Mesodermal cell (in vitro differentiated cells): ENCODE measurements around the gene KLK10.

Source experiments
- H3K27ac ChIP-seq: 2 replicates; pipeline ENCODE4 v1.7.0; 2013; ENCODE audit warnings: mild to moderate bottlenecking, low read depth, low read length, moderate library complexity; ENCODE audit not compliant: severe bottlenecking
- H3K36me3 ChIP-seq: 2 replicates; pipeline ENCODE4 v1.7.1; 2013; ENCODE audit warnings: mild to moderate bottlenecking, low read length, moderate library complexity; ENCODE audit not compliant: control insufficient read depth, insufficient read depth
- H3K4me1 ChIP-seq: one replicate; pipeline ENCODE4 v1.7.1; 2013; ENCODE audit warnings: mild to moderate bottlenecking, low read length; ENCODE audit not compliant: insufficient read depth, control insufficient read depth, poor library complexity, severe bottlenecking
- H3K4me3 ChIP-seq: 2 replicates; pipeline ENCODE4 v1.7.0; 2013; ENCODE audit warnings: low read length, control low read depth, mild to moderate bottlenecking; ENCODE audit not compliant: insufficient read depth, poor library complexity, severe bottlenecking; ENCODE audit errors: extremely low read depth
- H3K9me3 ChIP-seq: 2 replicates; pipeline ENCODE4 v1.7.1; 2013; ENCODE audit warnings: mild to moderate bottlenecking, low read length, moderate library complexity; ENCODE audit not compliant: control insufficient read depth
- WGBS, 2 experiments: methylation state at CpG; one replicate each; pipeline ENCODE4 v1.1.5; 2013; ENCODE audit warnings: missing lambda C conversion rate in 2 of 2; ENCODE audit not compliant: insufficient coverage in 2 of 2; 5-methylcytosine and 5-hydroxymethylcytosine counted together

The KLK10 gene

DNA sequence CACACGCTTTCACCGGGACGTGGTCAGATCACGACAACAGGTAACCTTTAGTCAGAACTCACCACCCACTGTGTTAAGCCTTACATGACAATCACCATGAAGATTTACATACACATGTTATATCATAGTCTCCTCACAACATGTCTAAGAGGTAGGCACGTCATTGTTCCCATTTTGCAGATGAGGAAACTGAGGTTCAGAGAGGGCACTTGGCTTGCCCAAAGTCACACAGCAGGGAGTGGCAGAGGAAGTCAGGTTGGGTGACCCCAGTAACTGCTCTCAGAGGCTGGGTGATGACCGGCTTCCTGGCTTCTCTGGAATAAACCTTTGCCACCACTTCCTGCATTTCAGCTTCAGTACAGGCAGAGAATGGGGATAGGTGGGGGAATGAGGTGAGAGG lies 5.3 kb downstream of the KLK10 start:
- no peaks in the 10 kb centered on the region for H3K9me3 ChIP-seq
- no peaks in the 10 kb centered on the region for H3K4me1 ChIP-seq
- no peak overlapping the region for H3K4me3 ChIP-seq
- no peaks in the 10 kb centered on the region for H3K36me3 ChIP-seq
- H3K27ac ChIP-seq = no peak overlapping the region
- 81 to 86% methylated on average over 5 to 6 of the region's 6 CpGs for WGBS, 2 experiments

DNA sequence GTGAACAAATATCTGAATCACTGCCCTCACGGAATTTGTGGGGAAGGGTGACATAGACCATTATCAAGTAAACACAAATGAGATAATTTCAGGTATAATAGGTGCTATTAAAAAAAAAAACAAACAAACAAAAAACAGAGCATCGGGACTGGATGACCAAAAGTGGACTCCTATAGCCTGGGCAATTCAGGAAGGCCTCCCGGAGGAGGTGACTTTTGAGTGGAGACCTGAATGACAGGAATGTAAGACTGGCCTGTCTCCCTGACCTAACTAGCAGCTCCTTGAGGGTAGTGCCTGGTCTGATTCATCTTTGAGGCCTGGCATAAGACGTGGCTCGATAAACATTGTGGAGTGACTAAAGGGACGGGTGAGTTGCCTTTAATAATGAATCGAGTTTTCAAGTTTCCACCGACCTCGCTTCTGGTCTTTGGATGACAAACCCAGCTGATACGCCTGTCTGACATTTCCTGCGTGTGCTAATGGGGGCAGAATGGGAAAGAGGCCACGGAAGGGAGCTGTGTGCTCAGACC lies 6.8 kb downstream of the KLK10 start:
- Histone ChIP-seq H3K27ac (no peak overlapping the region), H3K36me3 (no peaks in the 10 kb centered on the region), H3K9me3 (no peaks in the 10 kb centered on the region), H3K4me1 (no peaks in the 10 kb centered on the region), H3K4me3 (no peak overlapping the region)
- WGBS, 2 experiments = 83 to 88% methylated on average over 10 to 11 of the region's 12 CpGs

DNA sequence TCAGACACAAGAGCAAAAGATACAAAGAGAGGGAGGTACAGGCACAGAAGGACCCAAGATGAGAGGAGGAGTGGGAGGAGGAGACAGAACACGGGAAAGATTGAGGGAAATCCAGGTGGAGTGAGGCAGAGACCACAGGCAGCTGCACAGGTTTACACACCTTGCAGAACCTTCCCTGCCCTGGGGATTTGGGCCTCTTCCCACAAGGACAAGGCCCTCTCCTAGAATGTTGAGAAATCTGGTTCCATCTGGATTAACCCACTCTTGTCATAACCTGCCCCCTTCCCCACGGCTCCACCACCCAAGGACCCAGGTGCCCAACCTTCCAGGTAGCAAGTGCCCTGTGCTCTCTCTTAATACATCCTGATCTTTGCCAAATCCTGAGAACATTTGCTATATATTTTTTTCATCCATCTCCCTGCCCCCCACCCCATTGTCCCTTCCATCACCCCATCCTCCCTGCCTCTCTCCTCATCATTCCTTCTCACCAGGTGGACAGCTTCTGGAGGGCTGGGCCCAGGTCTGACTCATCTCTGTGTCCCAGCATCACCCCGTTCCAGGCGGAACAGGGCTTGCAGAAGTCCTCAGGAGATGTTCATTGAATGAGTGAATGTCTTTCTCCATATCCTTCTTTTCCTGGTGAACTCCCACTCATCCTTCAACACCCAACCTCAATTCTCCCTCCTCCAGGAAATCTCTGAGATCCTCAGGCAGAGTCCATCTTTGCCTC lies 9.3 kb downstream of the KLK10 start:
- Histone ChIP-seq H3K27ac (no peak overlapping the region), H3K4me1 (no peaks in the 10 kb centered on the region), H3K4me3 (no peak overlapping the region), H3K36me3 (no peaks in the 10 kb centered on the region), H3K9me3 (no peaks in the 10 kb centered on the region)
- WGBS, 2 experiments = 72 to 77% methylated on average over 2 of the region's 4 CpGs

DNA sequence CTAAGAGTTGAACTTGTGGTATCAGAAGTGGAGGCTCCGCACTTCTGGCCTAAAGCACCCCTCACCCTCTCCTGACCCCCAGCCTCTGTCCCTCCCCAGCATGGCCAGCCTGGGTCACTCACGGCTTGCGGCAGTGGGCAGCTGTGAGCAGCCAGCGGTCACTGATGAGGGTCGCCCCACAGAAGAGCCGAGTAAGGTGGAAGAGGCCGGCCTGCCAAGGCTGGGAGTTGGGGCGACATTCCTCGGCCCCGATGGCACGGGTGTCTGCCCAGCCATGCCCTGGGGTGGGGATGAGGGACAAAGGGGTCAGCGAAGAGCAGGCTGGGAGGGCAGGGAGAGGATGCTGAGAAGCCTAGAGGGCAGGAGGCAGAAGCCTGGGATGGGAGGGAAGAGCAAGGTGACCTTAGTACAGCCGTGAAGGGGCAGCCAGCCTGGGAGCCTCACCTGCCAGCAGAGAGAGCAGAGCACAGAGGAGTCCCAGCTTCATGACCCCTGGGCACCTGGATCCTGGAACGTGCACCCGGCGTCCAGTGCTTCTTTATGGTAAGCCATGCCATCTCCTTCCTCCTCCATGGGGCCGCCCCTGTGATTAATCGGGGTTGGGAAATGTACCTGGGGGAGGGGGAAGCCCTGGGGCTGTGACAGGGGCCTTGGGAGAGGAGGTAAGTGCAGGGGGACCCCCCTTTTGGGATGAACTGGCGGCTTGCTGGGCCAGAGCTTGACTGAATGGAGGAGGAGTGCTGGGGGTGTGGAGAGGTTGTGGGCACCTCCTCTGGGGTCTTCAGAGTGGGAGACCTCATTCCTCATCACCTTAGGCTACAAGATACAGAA lies 10.2 kb downstream of the KLK10 start:
- H3K27ac ChIP-seq = no peak overlapping the region
- no peak overlapping the region for H3K4me3 ChIP-seq
- no peaks in the 10 kb centered on the region for H3K9me3 ChIP-seq
- H3K4me1 ChIP-seq = no peaks in the 10 kb centered on the region
- H3K36me3 ChIP-seq = no peaks in the 10 kb centered on the region
- 76 to 85% methylated on average over 6 to 12 of the region's 19 CpGs for WGBS, 2 experiments

DNA sequence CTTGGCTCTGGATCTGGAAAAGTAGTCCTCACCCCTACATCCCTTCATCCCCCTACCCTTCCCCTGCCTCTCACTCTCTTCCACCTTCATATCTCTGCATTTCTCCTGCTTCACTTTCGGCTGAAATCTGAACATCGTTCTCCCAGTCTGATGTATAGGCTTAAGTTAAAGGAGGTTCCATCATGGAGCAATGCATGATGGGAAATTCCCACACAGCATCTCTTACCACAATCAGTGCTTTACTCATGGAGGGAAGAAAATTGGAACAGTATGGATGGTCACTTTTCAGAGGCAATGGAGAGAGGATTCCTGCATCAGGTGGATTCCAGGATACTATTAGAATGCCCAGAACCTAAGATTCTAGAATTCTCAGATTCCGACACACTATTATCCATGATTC lies 12.0 kb downstream of the KLK10 start:
- H3K27ac ChIP-seq = no peak overlapping the region
- no peaks in the 10 kb centered on the region for H3K4me1 ChIP-seq
- WGBS, 2 experiments = 100% methylated on average over 1 of the region's 3 CpGs; no CpG with 5 or more reads in 1 of the 2 experiments
- no peak overlapping the region for H3K4me3 ChIP-seq
- no peaks in the 10 kb centered on the region for H3K9me3 ChIP-seq
- no peaks in the 10 kb centered on the region for H3K36me3 ChIP-seq

DNA sequence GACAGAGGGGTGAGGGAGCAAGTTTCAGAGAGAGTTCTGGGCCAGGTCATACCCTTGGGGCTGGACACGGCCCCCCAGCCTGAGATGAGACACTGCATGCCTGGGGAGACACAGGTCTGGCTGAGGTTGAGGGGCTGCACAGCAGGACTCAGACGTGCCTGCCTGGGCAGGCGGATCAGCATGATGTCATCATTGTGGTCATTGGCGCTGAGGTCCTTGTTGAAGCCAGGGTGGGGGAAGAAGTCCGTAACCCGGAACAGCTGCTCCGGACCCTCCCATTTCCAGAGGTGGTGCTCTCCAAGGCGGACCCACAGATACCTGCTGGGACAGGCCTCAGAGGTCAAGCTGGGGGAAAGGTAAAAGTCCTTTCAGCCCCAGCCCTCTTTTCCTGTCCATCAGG lies 13.1 kb downstream of the KLK10 start:
- Histone ChIP-seq H3K4me1 (no peaks in the 10 kb centered on the region), H3K36me3 (no peaks in the 10 kb centered on the region), H3K4me3 (no peak overlapping the region), H3K27ac (no peak overlapping the region), H3K9me3 (no peaks in the 10 kb centered on the region)
- WGBS, 2 experiments = 45 to 49% methylated on average over 8 of the region's 8 CpGs

DNA sequence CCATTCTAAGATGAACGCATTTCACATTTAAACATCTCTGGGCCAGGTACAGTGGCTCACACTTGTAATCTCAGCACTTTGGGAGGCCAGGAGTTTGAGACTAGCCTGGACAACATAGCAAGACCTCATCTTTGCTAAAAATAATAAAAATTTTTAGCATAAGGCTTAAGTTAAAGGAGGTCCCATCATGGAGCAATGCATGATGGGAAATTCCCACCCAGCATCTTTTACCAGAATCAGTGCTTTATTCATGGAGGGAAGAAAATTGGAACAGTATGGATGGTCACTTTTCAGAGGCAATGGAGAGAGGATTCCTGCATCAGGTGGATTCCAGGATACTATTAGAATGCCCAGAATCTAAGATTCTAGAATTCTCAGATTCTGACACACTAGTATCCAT lies 14.3 kb downstream of the KLK10 start:
- 83 to 86% methylated on average over 1 of the region's 1 CpG for WGBS, 2 experiments
- no peak overlapping the region for H3K27ac ChIP-seq
- H3K4me1 ChIP-seq = no peaks in the 10 kb centered on the region
- no peak overlapping the region for H3K4me3 ChIP-seq
- no peaks in the 10 kb centered on the region for H3K9me3 ChIP-seq
- no peaks in the 10 kb centered on the region for H3K36me3 ChIP-seq

DNA sequence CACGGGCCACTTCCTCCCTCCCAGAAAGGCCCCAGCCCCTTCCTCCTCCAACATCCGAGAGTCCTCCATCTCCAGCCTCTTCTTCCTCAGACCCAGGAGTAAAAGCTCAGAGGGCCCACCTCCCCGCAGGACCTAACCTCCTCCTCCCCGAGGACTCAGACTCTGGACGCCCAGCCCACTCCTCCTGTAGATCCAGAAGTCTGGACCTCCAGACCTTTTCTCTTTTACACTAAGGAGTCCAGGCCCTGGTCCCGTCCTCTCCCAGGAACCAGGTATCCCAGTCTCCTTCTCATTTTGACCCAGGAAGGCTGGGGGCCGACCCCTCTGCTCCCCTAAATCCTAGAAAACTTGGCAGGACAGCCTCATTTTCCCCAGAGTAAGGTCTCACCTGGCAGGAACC lies 16.2 kb downstream of the KLK10 start:
- WGBS, 2 experiments = 83 to 91% methylated on average over 6 of the region's 7 CpGs
- no peak overlapping the region for H3K4me3 ChIP-seq
- no peaks in the 10 kb centered on the region for H3K9me3 ChIP-seq
- no peaks in the 10 kb centered on the region for H3K36me3 ChIP-seq
- H3K4me1 ChIP-seq = no peaks in the 10 kb centered on the region
- no peak overlapping the region for H3K27ac ChIP-seq

DNA sequence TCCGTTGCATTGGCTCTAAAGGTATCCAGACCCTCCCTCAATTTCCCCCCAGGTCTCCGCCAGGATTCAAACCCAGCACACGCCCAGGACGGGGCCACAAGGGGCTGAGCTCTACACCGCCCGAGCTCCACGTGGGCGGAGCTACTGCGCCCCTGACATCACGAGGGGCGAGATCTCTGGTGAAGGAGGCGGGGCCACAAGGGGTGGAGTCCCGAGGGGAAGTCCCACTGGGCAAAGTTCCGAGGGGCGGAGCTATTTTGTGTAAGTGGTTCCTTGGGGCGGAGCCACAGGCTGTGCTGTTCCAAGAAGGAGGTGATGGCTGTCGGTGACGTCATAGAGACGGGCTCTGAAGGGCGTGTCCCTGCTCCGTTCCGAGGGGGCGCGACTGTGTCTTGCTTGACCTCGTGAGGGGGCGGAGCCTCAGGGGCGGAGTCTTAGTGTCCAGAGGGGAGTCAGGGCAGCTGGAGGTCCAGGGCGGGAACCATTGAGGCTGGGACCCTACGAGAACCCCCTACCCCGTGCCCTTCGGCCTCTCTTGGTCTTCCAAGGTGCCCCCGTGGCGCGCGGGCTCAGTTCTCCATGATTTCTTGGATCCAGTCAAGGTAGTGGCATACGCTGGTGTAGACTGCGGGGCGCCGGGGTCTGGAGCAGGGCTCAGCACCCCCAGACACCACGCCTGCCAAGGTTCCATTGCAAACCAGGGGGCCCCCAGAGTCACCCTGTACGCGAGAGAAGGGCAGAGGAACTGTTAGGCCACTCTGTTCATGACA lies 16.8 kb downstream of the KLK10 start:
- Histone ChIP-seq H3K4me1 (no peaks in the 10 kb centered on the region), H3K4me3 (no peak overlapping the region), H3K36me3 (no peaks in the 10 kb centered on the region), H3K9me3 (no peaks in the 10 kb centered on the region), H3K27ac (no peak overlapping the region)
- WGBS, 2 experiments = 92 to 94% methylated on average over 37 to 40 of the region's 42 CpGs

DNA sequence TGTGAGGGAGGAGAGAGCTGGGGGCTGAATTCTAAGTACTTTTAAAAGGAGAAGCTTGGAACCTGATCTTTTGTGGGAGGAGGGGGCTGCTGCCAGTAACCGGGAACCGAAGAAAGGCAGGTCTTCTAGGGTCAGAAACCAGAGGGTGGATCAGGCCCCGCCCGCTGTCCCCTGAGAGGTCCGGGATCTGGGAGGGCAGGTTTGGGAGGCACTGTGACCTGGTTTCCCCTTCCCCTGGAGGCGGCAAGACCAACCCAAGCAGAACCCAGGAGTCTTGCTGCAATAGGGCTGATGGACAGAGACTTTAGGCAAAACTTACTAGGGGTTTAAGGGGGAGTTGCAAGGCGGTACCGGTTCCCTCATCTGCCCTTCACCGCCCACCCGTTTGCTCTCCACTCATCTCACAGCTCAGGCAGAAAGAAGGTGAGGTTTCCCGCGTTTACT lies 17.4 kb downstream of the KLK10 start:
- WGBS, 2 experiments = 70 to 81% methylated on average over 9 to 10 of the region's 12 CpGs
- Histone ChIP-seq H3K36me3 (no peaks in the 10 kb centered on the region), H3K9me3 (no peaks in the 10 kb centered on the region), H3K27ac (no peak overlapping the region), H3K4me3 (no peak overlapping the region), H3K4me1 (no peaks in the 10 kb centered on the region)
